Fibroblast of villous mesenchyme (primary cell): Measurements from ENCODE around the gene ADAMTS3. TPM values are rescaled to one million over a fixed set of nuclear protein-coding genes. Genes with fewer than 3 reads are reported as not detected.

Experiments used
- DNase-seq: peaks from one replicate; pipeline ENCODE4 v3.0.0-alpha.2; 2010; ENCODE audit warnings: low read depth
- H3K4me3 ChIP-seq: 2 replicates; pipeline ENCODE4 v1.5.1; 2011; ENCODE audit warnings: low read depth, mild to moderate bottlenecking, low read length
- total RNA-seq: library from RNA; depleted of rRNA; stranded (reverse); fragments of >200 nt; gene quantifications from 2 replicates; pipeline ENCODE4 v1.2.3, GENCODE V29; 2012
- TF ChIP-seq, protein P1 (sequence below): IDR thresholded peaks from 2 replicates; pipeline ENCODE4 v1.5.1; 2012; ENCODE audit warnings: low read depth, mild to moderate bottlenecking, low read length; ENCODE audit not compliant: insufficient read depth

ADAMTS3 gene
- total RNA-seq, 1 donor: 3.0 TPM

- DNase-seq: no peak
- H3K4me3 ChIP-seq: no peak overlapping the region
- TF ChIP-seq, protein P1, sequence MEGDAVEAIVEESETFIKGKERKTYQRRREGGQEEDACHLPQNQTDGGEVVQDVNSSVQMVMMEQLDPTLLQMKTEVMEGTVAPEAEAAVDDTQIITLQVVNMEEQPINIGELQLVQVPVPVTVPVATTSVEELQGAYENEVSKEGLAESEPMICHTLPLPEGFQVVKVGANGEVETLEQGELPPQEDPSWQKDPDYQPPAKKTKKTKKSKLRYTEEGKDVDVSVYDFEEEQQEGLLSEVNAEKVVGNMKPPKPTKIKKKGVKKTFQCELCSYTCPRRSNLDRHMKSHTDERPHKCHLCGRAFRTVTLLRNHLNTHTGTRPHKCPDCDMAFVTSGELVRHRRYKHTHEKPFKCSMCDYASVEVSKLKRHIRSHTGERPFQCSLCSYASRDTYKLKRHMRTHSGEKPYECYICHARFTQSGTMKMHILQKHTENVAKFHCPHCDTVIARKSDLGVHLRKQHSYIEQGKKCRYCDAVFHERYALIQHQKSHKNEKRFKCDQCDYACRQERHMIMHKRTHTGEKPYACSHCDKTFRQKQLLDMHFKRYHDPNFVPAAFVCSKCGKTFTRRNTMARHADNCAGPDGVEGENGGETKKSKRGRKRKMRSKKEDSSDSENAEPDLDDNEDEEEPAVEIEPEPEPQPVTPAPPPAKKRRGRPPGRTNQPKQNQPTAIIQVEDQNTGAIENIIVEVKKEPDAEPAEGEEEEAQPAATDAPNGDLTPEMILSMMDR: no peak
Observed at GRCh38 chr4:72366601-72367000, 202.4 kb downstream of the ADAMTS3 start.

DNA sequence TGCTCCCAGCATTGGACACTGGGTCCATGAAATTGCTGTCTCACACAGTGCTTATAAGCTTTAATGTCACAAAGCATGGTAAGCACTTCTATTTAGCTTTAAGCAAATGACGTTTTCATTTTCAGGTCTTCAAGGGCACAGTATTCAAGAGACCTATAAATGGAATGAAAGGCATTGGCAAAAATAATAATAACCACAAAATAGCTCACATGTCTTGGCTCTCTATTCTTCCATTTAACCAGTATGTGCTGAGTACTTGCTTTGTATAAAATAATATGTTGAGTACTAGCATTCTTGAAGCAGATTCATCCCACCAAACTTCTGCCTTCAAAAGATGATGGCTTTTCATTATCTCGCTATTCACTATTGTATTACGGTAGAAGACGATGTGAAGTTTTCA is 203.0 kb downstream of the ADAMTS3 start:
- no peak overlapping the region for H3K4me3 ChIP-seq
- TF ChIP-seq, protein P1: no peak
- DNase-seq: no peak

- no peak for DNase-seq
- TF ChIP-seq, protein P1: no peak
- H3K4me3 ChIP-seq: no peak overlapping the region
Observed at GRCh38 chr4:72365016-72365415, 204.0 kb downstream of the ADAMTS3 start.

DNA sequence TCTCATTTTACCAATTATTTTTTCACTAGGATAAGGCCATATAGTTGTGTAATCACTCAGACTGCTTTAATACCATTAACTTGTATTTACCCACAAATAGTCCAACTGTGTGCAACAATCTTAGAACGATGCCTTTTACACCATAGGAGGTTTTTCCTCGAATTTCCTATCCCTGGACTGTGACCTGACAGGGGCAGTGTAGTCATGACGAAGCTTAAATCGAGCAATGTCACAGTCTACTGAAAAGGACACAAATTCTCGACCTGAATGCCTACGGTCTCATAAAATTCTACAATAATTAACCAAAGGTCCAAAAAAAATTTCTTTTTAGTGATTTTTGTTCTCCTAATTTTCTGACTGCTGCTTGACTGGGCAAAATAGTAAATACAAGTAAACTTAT is 208.9 kb downstream of the ADAMTS3 start:
- no peak overlapping the region for H3K4me3 ChIP-seq
- no peak for DNase-seq
- TF ChIP-seq, protein P1: no peak

- H3K4me3 ChIP-seq: no peak overlapping the region
- no peak for DNase-seq
- TF ChIP-seq, protein P1: no peak
Observed at GRCh38 chr4:72358483-72358882, 210.5 kb downstream of the ADAMTS3 start.

- TF ChIP-seq, protein P1: no peak
- DNase-seq: no peak
- no peak overlapping the region for H3K4me3 ChIP-seq
Observed at GRCh38 chr4:72357908-72358307, 211.1 kb downstream of the ADAMTS3 start.

GRCh38 chr4:72352711-72353110 is 216.3 kb downstream of the ADAMTS3 start:
- peak; percentile 8 for DNase-seq
- TF ChIP-seq, protein P1: no peak
- H3K4me3 ChIP-seq: no peak overlapping the region
